HG03571 (cell line): ENCODE results near the gene RPL19.

ENCODE experiments used
- ATAC-seq: cut with Tn5 transposase; IDR thresholded peaks from one replicate; pipeline ENCODE4 v1.9.1; 2021; ENCODE audit not compliant: unreplicated experiment

Gene RPL19

DNA sequence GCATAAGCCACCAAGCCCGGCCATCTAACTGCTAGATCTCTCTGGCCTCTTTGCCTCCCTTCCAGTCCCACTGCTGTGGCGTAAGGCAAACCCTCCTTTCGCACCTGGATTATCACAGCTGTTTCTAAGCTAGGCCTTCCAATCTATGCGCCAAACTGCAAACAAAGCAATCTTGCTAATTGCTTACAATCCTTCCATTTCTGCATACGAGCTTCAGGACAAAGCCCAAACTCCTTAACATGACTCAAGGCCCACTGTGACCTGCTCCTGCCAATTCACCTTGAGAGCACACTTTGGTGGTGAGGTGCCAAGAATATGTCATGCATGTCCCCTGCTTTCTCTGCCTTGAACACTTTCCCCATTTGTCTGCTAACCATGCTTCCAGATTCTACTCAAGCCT is 28.1 kb upstream of the RPL19 start:
- no peak for ATAC-seq

DNA sequence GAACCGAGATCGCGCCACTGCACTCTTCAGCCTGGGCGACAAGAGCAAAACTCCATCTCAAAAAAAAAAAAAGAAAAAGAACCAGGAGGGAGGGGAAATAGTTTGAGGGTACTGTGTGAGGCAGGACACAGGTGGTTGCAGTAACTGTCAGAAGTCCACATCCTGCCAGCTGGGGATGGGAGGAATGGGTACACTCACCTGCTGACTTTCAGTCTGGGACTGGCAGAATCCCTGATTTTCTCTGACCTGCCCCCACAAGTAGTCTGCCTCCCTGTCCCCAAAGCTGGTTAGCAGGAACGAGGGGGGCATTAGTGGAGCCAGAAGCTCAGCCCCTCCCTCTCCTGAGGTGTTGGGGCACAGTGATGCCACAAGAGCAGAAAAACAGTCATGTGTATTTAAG is 27.0 kb upstream of the RPL19 start:
- no peak for ATAC-seq

DNA sequence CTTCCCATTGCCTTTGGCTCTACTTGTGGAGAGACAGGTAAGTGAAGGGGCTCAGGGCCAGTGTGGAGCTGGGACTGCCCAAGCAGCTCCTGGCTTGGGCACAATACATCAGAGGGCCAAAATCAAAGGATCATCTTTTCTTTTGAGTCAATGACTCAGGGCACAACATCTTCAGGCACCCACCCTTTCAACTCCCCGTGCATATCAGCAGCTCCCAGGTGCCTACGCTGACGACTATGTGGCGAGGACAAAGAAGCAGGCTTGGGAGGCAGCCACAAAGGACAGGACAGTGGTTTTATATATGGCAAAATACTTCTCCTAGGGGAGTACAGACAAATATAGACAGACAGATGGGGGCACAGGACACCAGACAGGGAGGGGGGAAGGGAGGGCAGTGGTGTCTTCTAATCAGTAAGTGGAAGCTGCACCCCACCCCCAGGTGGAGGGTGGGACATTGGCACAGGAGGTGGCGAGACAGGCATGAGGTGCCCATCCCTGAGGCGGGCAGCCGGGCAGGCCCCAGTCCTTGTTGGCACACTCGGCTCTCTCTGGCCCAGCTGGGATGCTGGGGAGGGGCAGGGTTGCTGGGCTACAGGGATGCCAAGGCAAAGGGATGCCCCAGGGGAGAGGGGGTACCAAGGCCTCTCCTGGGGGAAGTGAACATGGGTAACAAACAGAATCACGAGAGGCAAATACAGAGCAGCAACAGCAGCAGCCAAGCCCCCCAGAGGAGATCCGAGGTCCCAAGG is 26.4 kb upstream of the RPL19 start:
- ATAC-seq = no peak

DNA sequence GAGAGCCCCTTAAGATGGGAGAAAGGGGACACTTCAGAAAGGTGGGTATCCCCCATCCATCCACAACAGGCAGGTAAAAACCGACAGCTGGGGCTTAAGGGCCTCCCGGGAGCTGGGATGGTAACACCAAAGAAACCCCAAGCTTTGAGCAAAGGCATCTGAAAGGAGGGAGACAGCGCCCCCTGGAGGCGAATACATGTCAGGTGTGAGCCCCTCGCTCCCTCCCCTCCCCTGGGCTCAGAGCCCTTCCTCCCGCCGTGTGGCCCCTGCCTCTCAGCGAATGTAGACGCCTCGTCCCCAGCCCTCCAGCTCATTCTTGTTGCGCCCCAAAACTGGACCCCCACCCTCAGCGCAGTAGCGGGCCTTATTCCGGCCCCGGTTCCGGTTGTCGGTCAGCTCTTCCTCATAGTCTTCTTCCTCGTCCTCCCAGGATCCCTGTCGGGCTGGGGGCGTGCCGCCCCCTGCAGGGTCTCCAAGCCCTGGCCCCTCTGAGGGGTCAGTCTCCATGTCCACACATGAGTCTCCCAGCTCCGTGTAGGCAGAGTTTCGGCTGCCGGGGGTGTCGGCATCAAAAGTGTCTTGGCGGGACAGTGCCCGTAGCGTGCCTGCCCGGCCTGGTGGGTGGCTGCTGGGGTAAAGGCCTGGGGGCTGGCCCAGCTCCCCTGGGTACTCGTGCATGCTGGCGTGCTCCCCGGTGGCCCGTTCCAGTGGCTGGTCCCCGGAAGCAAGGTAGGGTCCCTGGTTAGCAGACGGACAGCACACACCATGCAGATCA is 25.0 kb upstream of the RPL19 start:
- no peak for ATAC-seq

DNA sequence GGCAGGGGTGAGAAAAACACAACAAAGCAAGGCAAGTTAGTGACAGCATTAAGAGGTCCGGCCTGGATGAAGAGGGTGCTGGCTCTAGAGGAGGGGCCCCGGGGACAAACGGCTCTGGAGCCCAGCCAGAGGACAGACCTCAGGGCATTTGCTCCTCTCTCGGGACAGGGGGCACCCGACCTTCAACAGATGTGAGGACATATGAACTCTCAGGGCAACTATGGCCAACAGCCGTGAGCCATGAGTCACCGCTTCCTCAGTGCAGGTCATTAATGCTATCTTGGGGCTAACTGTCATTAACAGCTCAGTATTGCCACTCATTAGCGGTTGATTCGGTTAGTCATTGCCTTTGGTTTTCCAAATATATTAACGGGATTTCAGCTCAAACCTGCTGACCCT is 24.4 kb upstream of the RPL19 start:
- ATAC-seq = no peak

DNA sequence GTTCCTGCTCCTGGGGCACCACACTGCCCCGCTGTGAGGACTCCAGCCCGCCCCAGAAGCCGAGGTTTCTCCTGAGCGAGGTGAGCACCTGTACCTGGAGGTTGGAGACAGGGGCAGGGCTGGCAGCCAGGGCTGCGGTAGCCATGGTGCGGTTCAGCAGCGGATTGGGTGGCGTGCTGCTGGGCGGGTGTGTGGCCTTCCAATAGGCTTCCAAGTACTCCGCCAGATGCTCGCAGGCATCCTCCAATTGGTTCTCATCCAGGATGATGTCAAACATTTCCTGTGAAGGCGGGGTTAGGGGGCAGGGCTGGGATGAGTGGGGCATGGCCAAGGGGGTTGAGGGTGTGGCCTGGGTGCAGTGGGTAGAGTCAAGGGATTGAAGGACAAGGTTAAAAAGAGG is 22.8 kb upstream of the RPL19 start:
- no peak for ATAC-seq

DNA sequence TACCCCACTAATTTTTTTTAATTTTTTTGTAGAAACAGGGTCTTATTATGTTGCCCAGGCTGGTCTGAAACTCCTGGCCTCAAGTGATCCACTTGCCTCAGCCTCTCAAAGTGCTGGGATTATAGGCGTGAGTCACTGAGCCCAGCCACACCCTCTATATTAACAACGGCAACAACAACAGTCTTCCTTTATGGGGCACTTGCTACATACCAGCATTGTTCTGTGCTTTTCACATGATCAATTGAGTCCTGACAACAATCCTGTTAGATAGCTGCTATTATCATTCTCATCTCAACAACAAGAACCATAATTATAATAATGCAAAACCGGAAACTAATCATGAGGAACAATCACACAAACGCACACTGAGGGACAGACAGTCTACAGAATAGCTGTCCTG is 21.5 kb upstream of the RPL19 start:
- no peak for ATAC-seq

DNA sequence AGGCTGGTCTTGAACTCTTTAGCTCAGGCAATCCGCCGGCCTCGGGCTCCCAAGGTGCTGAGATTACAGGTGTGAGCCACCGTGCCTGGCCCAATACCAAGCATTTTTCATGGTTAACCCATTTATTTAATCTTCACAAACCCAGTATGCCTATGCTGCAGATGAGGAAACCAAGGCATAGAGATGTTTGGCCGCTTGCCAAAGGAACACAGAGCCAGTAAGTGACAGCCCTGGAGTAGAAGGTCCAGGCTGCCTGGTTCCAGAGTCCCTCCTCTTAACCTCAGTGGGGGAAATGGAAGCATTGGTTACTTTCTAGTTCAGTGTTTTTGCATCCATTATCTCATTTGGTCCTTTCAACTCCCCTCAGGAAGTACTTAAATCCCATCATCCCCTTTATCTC is 18.8 kb upstream of the RPL19 start:
- no peak for ATAC-seq

DNA sequence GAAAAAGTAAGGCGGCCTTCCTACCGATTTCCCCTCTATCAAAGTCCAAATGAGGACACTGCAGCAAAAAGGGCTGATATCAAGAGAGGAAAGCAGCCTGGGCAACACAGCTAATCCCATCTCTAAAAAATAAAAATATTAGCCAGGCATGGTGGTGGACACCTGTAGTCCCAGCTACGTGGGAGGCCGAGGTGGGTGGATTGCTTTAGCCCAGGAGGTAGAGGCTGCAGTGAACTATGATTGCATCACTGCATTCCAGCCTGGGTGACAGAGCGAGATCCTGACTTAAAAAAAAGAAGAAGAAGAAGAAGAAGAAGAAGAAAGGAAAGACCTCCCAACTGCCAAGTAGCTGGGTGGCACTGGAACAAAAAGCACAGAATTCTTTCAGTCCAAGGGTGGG is 17.0 kb upstream of the RPL19 start:
- ATAC-seq = no peak

DNA sequence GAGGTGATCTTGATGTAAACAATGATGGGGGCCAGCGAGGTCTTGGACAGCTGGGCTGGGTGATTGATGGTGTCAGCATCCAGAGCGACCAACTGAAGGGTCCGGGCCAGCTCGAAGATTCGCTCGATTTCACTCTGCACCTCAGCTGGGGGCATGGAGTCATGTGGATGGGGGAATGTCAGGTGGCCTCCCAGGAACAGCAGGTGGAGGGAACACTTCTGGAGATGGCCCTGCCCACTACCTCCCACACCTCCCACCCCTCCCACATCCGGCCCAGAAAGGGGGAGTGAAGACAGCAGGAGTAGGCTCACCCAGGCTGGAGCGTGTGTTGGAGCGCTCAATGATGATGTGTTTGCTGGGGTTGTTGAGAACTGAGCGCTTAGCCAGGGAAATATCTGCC is 16.4 kb upstream of the RPL19 start:
- no peak for ATAC-seq

DNA sequence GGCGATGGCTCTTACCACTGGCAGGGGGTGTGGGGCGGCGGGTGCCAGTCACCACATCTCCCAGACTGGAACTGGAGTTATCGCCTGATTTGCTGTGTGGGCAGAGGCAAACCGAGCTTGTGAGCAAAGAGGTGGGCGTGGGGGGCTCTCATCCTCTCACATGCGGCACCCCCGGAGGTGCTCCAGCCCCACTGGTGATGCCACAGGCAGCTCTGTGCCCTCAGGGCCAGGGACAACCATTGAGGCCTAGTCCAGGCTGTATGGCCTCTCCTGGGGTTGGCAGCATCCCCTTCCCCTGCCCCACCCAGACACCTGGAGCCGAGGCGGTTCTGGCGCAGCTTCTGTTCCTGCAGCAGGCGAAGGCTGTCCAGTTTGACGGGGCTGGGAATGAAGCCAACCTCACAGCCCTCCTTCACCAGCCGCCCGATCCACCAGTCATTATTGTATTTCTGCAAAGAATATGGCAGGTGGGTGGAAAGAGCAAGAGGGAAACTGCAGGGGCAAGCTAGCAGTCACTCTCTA is 13.5 kb upstream of the RPL19 start:
- ATAC-seq = no peak

DNA sequence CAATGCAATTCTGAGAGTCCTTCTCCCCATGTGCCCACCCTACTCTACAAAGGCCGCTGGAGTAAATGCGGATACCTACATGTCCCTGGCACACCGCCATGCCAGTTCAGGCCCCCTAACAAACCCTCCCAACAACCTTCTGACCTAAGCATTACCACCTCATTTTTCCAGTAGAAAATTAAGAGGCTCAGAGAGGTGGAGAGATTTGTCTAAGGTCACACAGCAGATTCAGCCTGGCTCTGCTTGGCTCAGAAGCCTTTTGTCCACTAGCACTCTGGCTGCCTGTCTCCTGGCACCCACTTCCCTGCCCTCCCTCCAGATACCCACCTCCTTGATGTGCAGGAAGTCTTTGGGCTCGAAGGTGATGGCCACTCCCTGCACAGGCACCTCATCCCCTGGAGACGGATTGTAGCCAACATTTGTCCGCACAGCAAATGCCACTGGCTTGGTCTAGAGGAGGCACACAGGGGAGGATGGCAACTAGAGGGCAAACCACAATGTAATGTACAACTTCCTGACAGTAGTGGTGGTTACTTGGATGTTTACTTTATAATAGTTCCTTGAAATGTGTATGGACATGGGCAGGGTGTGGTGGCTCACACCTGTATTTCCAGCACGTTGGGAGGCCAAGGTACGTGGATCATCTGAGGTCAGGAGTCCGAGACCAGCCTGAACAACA is 12.8 kb upstream of the RPL19 start:
- ATAC-seq = no peak

DNA sequence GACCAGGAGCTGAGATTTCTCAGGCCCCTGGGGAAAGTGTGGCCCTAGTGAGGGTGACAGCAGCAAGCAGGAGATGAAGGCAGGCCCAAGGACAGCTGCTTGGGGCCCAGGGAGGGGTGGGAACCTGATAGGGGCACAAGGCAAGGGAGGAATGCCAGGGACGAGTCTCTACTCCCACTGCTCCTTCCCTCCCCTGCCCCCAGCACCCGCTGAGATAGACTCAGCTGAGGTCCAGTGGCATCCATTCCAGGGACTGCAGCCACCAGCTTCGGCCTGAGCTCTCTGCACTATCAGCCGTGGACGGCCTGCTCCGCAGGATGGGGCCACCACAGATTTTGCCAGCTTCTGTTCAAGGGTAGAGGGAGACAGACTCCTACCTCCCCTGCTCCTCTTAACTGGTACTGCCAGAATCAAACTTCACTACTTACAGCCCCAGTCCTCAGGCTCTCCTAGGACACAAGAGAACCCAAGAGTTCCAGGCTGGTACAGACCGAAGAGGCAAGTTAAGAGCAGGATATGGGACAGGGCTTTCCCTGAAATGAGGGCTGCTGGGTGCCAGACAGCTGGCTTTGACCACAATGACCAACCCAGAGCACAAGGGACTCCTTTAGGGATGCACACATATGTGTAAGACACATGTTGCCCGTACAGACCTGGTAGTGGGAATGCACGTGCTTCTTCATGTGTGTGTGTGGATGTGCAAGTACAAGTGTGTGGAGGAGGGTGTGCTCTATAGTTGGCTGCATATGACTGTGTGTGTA is 8.2 kb upstream of the RPL19 start:
- no peak for ATAC-seq

DNA sequence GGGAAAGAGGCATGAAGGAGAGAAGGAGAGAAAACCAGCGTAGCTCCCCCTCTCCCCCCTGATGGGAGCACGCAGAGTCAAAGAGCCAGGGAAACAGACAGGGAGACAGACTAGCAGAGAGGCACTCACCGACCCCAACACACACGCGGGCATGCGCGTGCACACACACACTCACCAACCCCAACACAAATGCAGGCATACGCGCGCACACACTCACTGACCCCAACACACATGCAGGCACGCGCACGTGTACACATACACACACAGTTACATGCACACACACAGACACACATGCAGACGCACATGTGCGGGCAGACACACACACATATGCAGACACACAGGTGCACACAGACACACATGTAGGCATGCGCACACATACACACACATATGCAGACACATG is 7.2 kb upstream of the RPL19 start:
- no peak for ATAC-seq

DNA sequence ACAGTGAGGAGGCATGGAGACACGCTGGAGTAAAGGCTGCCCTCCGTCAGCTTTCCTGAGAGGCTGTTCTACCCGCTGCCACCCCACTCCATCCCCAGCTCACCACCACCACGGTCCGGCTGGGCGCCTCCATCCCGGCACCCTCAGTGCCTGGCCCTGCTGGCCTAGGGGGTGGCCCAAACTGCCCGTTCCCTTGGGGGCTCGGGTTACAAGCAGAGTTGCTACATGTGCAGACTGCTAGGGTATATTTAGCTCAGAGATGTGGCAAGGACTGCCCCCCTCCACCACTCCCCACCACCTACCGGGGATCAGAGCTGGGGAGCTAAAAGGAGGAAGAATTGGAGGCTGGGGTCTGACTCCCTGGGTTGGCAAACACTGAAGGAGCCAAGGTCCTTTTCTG is 6.7 kb upstream of the RPL19 start:
- no peak for ATAC-seq

DNA sequence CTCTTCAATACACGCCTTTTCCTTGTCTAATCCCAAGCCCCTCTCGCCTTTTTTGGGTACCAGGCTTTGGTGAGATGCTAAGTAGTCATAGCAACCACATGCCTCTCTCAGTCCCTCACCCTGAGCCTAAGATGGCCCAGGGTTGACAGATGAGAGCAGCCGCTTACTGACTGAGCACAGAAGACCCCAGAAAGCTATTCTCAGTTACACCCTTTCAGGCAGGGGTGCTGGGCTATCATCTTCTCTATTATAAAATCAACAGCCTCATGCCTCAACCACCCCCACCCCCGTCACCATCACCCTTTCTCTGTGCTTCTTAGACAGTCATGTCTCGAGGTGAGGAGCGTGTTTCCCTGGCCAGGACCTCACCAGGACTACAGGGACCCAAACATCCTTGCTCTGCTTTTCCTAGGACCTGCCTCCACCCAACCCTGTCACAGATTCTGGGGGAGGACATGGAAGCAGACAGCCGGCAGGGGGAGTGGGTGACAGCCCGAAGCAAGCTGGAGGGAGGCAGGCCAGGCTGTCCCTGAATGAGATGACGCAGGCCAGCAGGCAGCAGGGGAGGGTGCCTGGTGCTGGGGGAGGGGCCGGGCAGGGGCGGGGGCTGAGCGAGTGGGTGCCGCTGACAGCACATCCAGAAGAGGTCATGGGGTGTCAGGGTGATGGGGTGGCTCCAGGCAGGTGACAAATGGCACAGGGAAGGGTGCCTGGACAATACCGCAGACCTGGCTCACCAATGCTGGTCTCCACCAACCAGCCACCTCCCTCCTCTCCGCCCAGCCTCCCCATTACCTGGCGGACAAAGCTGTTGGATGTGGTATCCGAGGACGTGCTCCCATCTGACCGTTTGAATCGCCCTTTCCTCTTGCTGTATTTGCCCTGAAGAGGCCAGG is 5.7 kb upstream of the RPL19 start:
- ATAC-seq = no peak

DNA sequence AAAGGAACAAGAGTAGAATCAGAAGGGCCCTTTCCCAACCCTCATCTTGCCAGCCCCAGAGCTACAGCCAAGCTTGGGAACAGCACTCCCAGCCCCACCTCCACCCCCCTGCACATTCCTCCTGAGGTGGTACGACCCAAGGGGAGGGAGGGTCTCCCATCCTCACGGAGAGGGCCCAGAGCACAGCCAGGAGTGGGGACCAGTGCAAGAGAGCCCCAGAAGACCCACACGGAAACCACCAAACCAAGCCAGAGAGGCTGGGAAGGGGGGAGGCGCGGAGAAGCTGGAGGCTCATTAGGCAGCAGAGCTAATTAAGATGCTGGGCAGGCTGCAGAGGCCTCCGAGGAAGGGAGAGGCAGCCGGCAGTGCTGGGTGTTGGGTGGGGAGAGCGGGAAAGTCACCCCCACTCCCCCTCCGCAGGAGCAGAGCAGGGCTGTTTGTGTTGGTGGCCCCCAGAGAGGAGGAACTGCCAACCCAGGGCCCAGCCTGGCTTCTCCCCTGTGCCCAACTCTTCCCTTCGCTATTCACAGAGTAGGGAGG is 5.0 kb upstream of the RPL19 start:
- no peak for ATAC-seq

DNA sequence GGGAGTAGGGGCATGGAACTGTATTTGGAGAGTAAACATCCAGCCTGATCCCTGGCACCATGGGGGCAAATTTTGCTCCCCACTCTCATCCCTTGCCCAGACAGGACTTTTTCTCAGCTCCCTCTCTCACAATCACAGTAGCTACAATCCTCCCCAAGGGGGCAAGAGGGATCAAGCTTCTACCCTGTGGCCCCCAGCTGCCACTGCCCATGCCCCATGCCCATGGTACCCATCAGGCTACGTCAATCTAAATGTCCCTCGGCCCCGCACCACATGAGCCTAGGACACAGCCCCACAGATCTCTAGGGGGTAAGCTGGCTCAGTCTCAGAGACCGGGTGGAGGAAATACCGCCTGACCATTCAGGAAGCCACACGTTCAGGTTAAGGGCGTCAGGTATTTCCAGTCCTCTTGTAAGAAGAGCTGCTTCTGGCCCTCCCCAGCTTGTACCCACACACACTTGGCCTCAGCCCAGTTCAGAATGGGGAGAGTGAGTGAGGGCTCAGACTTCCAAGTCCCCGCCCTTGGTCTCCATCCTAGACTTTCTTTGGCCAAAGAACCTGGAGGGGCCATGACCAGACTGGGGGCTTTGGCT is 4.4 kb upstream of the RPL19 start:
- ATAC-seq = no peak

DNA sequence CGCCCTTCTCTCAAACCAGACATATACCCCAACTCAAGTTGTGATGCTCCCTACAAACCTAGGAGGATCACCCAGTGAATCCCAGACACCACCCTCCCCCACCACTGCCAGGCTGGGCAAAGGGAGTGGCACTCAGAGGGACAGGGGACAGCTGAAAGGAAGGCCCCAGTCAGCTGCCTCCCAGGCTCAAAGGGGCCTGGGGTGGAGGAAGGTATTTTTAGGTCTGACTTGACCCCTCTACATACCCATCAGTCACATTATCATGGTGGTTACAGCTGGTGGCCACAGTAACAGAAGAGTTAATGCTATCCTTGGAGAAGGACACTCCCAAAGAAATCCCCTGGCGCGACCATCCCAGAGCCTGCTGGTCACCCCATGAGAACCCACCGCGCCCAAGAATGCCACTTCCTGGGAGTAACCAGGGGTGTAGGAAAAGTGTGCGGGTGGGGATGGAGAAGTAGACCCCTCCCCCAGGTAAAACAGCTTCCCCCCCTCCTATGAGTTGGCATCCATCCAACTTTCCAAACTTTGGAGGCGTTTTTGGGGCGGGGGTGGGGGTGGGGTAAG is 3.8 kb upstream of the RPL19 start:
- no peak for ATAC-seq
